ENCODE measurements around the gene CDK5RAP1. TPM values are rescaled to one million over a fixed set of nuclear protein-coding genes. Genes with fewer than 3 reads are reported as not detected.

The CDK5RAP1 gene
- total RNA-seq, 4 donors from 2014 or later, result 15.1 to 26.2 (median 17.8) TPM

DNA sequence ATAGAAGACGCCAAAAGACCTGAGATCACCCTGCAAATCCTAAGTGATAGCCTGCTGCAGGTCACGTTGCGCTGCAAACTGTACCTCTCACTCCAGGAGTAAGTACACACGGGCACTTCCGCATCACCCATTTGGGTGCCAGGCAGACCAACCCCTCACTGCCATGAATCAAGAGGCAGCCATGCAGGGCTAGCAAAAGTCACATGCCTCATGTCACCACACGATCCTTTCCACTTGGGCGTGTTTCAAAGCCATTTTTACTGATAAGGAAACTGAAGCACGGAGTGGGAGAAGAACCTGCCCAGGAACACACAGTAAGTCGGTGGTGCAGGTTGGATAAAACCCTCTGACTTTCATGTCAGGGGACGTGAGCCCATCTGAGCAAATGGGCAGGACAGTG is 81.3 kb downstream of the CDK5RAP1 start:
- ATAC-seq (ENCODE audit: low FRiP score) (no peak), DNase-seq (ENCODE audit: low spot score) (no peak)
- TF ChIP-seq, protein P1, sequence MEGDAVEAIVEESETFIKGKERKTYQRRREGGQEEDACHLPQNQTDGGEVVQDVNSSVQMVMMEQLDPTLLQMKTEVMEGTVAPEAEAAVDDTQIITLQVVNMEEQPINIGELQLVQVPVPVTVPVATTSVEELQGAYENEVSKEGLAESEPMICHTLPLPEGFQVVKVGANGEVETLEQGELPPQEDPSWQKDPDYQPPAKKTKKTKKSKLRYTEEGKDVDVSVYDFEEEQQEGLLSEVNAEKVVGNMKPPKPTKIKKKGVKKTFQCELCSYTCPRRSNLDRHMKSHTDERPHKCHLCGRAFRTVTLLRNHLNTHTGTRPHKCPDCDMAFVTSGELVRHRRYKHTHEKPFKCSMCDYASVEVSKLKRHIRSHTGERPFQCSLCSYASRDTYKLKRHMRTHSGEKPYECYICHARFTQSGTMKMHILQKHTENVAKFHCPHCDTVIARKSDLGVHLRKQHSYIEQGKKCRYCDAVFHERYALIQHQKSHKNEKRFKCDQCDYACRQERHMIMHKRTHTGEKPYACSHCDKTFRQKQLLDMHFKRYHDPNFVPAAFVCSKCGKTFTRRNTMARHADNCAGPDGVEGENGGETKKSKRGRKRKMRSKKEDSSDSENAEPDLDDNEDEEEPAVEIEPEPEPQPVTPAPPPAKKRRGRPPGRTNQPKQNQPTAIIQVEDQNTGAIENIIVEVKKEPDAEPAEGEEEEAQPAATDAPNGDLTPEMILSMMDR (IDR thresholded peaks at IDR 0.05), result no peak

DNA sequence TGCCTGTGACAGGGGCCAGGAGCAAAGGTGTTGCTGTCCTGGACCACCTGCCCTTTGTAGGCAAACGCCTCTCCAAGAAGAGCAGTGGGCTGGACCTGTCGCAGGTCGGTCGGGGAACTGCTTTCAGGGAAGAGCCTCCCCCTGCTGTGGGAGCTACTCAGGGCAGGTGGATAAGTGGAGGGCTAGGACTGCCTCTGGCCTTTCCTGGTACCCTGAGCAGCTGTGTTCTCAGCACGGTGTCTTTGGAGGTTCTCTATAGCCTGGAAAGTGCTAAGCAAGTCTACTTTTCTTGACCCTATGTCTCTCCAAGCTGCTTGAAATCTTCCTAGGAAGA is 83.3 kb downstream of the CDK5RAP1 start:
- DNase-seq (ENCODE audit: low spot score), result no peak
- no peak for ATAC-seq (ENCODE audit: low FRiP score)
- TF ChIP-seq, protein P1 (IDR thresholded peaks at IDR 0.05), result no peak

DNA sequence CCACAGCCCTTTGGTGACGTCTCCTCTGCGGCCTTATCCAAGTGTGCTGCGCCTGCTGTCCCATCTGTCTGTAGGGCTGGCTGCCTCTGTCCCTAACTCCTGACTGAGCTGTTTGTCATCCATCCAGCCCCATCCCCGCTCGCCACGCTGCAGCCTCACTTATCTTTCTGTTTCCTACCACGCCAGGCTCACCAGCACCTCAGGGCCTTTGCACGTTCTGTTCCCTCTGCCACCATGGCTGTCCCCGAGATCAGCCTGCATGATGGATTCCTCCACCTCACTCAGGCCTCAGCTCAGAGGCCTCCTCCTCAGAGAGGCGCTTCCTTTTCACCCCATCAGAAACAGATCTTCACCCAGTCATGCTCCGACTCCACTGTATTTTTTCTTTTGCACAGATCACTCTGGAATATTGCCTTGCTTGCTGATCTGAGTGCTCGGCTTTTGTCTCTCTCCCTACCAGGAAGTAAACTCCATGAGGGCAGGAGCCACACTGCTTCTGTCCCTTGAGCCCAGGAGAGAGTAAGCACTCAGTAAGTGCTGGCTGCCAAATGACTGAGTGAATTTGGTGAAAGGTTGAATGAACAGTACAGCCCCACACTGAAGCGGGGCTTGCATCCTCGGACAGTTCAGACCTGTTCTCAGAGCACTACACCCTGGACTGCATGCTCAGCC is 83.8 kb downstream of the CDK5RAP1 start:
- TF ChIP-seq, protein P1 (IDR thresholded peaks at IDR 0.05), result no peak
- DNase-seq (ENCODE audit: low spot score) (no peak), ATAC-seq (ENCODE audit: low FRiP score) (no peak)

DNA sequence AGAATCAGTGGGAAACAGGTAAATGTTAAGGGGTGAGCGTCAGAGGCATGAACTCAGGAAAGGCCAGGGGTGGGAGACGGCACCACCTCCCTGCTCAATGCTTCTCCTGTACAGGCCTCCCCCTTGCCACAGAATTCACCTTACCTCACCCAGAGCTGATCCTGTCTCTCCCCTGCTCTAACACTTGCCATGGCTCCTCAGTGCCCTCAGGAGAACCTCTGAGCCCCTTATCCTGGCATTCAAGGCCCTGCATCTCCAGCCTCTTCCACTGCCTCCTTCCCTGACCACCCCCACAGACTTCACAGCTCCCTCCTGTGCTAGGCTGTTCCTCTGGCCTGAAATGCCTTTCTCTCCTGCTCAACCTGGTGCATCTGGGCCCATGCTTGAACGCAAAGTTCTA is 84.4 kb downstream of the CDK5RAP1 start:
- TF ChIP-seq, protein P1 (IDR thresholded peaks at IDR 0.05), result no peak
- ATAC-seq (ENCODE audit: low FRiP score), result no peak
- DNase-seq (ENCODE audit: low spot score), result no peak

DNA sequence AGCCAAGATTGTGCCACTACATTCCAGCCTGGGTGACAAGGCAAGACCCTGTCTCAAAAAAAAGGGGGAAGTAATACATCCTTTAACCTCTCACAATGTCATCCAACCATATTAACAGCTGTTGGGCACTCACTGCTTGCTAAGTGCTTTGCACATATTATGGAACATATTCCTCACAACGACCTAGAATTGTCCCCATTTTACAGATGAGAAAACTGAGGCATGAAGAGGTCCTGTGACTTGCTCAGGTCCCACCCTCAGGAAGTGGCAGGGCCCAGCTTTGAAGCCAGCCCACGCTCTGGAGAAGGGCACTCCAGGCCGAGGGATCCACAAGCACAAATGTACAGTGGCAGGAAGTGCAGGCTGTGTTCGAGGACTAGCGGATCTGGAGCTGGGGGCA is 85.0 kb downstream of the CDK5RAP1 start:
- ATAC-seq (ENCODE audit: low FRiP score) (no peak), DNase-seq (ENCODE audit: low spot score) (no peak)
- TF ChIP-seq, protein P1 (IDR thresholded peaks at IDR 0.05), result no peak

DNA sequence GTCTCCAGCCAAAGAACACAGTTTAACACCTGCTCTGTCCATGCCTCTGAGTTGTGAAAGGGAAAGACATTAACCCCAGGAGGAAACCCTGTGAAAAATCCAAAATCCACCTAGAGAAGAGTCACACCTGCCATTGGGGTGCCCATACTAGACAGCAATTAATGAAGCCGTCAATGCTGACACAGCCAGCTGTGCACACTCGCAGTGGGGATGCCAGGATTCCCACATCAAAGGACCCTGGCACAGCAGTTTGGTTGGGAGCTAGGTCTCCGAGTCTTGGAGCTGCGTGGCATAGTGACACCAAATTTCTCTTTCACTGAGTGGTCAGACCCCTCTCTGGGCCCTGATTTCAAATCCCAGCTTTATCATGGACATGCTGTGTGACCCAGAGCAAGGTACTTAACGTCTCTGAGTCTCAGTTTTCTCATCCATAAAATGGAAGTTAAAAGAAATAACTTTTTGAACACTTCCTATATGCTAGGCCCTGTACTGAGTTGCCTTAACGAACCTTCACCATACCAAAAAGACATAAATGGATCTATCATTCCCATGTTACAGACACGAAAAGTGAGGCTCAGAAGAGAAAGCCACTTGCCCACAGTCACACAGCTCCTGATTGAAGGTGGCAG is 87.5 kb downstream of the CDK5RAP1 start:
- ATAC-seq (ENCODE audit: low FRiP score) (no peak), DNase-seq (ENCODE audit: low spot score) (no peak)
- TF ChIP-seq, protein P1 (IDR thresholded peaks at IDR 0.05), result no peak

DNA sequence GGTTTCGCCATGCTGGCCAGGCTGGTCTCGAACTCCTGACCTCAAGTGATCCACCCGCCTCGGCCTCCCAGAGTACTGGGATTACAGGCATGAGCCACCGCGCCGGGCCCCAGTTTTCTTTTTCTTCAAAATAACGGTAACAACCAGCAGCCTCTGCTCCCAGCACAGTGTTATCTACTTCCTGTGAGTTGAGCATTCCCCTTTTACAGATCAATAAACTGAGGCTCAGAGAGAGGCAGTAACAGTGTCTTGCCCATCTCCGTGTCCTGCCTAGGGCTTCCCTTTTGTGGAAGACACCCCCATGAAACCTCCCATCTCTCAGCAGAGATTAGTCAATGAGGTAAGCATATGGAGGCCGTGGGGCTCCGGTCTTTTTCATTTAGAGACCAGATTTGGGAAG is 88.7 kb downstream of the CDK5RAP1 start:
- TF ChIP-seq, protein P1 (IDR thresholded peaks at IDR 0.05), result no peak
- no peak for DNase-seq (ENCODE audit: low spot score)
- no peak for ATAC-seq (ENCODE audit: low FRiP score)

Data from omental fat pad (tissue), 4 donors.